GM19438 (cell line): ENCODE measurements around the gene PAAF1.

ENCODE experiments used
- ATAC-seq: cut with Tn5 transposase; IDR thresholded peaks from one replicate; pipeline ENCODE4 v1.9.1; 2021; ENCODE audit warnings: low read depth; ENCODE audit not compliant: unreplicated experiment

The PAAF1 gene

DNA sequence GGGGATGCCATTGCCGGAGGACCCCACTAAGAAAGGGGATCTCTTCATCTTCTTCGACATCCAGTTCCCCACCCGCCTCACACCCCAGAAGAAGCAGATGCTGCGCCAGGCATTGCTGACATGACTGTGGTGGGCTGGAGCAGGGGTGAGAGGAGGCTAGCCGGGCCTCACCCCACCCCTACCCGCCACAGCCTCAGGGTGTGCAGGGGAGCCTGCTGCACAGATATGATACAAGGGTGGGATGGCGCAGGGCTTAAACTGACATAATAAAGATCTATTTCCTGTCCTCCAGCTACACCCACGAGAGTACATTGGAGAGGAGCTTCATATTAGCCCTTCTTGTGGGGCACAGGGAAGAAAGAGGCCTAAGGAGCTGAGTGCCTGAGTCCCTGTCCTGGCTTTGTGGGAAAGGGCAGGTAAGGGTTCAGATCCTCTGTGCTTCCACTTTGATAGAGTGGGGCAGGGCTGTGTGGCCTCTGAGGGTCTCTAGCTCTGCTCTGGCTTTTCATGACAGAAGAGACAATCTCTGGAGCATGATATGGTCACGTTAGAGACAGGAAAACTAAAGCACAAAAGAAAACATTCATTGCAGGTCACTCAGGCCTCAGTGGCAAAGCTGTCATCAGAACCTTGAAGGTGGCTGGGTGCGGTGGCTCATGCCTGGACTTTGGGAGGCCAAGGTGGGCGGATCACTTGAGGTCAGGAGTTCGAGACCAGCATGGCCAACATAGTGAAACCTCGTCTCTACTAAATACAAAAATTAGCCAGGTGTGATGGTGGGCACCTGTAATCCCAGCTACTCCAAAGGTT, 93.4 kb downstream of the PAAF1 start:
- ATAC-seq = no peak

DNA sequence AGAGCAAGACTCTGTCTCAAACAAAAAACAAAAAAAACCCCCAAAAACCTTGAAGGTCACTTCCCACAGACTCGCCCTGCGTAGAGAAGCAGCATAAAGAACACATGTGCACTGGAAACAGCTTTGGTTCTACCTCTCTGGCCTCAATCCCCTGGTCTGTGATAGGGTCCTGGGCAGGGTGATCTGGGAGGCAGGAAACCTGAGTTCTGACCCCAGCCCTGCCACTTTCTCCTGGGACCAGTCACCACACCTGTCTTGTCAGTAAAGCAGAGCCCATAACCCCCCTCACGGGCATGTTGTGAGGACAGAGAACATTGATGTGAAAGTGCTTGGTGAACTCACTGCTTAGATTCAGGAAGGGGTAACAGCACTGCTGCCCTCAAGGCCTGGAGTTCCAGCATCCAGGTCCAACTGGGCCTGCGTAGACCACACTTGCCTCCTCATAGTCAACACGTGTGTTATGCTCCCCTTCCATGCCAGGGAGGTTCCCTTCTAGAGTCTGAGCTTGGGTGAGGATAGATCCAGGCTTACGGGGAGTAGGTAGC, 94.4 kb downstream of the PAAF1 start:
- no peak for ATAC-seq

DNA sequence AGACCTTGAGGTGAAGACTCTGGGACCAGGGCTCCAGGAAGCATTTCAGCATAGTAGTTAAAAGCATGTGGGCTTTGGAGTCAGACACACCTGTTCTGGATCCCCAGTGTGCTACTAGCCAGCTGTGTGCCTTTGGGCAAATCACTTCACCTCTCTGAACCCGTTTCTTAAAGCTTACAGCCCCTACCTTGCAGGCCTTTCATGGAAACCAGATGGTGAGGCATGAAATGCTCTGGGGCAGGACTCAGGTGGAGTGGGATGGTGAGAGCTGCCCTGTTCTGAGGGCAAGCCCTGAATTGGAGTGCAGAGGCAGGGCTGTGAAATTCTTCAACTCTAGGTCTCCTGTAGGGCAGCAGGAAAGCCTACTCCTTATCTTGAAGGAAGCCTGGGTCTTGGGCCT, 95.4 kb downstream of the PAAF1 start:
- no peak for ATAC-seq

DNA sequence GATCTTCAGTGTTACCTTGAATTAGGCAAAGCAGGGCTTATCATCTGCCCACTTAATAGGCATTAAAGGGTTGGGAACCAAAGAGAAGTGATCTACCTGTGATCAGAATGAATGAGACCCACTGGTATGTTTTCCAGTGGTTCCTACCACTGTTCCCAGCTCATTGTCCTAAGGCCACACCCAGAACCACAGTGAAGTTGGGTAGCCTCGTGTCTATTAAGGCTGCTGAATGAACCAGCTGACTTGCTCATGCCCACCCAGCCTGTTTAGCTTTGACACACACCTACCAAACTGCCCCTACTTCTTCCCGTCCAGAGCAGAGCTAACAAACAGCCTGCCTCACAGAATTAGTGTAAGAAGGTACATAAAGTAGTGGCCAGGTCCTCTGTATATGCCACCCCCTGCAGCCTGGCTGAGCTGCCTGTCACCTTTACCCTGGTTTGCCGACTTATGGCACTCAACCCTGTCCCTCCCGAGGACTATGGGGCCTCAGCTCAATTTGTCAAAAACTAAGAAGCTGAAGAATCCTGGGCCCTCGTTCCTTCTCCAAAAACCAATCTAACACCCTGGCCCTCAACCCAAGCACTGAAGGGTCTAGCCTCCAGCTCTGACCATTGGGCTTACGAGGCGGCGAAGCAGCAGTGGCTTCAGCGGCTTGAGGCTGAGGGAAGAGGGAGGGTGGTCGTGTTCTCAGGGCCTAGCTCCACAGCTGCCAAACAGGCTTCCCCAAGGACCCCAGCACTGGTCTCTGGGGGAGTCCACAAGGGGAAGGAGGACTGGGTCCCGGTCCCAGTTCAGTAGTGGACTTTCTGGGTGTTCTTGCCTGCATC, 96.0 kb downstream of the PAAF1 start:
- ATAC-seq = no peak

DNA sequence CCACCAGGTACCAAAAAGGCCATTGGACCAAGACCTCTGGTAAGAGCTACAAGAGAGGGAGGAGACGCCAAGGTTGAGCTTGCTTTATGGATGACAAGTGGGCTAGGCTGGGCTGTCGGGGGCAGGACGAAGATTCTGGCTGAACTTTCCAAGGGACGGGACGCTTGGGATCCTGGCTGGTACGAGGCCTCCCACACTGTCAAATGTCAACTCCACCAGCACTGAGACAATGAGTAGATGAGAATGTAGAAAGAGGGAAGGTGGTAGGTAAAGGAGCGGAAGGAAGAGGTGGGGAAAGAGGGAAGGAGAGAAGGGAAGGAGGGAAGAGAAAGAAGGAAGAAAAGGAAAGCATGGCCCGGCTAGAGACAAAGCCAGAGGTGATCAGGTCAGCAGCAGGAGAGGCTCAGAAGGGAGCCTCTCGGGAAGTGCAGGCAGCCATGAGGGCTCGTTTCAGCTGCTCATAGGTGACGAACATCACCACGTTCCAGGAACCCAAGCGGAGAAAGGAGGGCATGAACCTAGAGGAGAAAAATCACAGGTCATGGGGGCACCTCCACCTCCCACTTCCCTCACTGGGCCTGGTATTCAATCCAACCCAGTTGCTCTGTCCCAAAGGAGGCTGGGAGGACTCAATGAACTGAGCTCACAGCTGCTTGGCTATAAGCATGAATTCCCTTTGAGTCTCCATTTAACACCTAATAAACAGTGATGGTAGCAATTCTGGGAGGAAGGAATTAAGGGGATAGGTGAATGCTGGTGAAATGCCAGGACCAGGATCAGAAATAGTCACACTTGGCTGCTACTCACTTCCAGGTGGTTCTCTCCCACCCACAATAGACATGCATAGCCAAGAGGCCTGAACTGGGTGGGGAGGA, 98.0 kb downstream of the PAAF1 start:
- ATAC-seq = no peak

DNA sequence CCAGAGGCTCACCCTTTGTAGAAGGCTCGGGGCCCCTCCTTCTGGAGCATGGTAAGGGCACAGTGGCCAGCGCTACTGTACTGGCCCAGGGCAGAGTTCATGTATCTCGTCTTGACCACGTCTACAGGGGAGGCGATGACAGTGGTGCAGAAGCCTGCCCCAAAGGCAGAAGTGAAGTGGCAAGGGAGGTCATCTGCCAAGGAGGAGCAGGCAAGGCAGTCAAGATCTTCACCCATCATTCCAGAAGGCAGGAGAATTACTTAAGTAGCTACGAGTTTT, 98.6 kb downstream of the PAAF1 start:
- no peak for ATAC-seq

DNA sequence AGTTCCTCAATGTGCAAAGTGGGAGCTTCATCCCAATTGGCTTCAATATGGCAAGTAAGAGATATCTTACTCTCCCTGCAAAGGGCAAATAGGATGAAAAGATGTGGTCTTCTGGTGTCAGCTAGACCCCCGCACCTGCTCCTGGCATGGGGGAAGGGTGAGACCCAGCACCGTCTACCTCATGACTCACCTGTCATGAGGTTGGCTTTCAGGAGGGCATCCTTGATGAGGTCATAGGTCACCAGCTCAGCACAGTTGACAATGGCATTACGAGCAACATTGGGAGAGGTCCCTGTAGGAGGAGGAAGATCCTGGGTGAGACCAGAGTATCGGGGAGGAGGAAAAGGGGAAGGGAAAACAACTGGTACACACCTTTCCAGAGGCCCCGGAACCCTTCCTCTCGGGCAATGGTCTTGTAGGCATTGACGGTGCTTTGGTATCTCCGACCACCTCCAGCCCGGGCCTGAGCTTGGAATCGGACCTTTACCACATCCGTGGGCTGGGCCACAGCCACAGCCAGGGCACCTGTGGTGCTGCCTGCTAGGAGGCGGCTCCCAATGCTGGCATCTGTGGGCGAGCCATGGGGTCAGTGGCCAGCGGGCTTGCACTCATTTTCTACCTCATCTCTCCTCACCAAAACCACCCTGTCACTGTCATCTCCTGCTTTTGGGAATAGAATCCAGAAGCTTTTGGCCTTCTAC, 99.8 kb downstream of the PAAF1 start:
- ATAC-seq = no peak

DNA sequence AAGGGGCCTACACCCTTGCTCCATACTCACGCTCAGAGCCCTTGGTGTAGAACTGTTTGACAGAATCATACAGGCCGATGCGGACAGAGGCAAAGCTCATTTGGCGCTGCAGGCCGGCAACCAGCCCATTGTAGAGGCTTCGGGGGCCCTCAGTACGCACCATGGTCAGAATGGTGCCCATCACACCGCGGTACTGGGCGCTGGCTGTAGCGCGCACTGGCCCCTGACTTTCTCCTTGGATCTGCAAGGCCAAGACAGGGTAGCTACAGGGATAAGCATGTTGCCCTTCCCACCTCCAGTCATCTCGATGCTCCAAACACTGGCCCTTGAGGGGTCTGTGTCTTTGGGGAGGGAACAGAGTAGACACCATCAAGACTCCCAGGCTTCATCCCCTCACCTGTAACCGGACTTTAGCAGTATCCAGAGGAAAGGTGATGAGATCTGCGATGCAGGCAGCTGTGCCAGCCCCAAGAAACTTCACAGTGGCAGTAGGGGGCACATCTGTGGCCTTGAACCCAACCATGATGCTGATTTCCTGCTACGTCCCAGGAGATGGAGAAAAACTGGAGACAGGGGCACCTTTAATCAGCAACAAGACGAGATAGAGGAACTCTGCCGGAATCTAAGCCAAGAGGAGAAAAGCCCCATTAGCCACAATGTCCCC, 101.2 kb downstream of the PAAF1 start:
- no peak for ATAC-seq

DNA sequence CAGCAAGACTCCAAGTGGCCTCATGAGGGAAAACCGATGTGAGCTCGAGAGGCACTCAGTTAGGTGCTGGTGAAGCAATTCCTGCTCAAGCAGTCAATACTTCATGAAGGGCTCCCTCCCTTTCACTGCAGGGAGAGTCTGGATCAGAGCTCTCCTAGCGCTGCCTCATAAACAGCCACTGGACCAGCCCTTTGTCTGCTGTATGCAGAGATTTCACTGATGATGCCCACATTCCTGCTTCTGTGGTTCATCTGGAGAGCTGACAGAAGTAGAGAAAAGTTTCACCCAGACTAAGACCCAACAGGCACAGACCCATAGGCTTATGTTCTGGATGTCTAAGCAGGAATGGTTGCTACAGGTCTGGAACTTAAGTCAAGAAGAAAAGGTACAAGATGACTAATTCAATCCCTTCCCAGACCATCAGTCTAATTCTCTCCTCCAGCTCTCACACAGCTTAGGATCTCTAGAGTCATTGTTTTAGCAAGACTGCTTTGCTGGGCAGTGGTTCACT, 101.8 kb downstream of the PAAF1 start:
- no peak for ATAC-seq

DNA sequence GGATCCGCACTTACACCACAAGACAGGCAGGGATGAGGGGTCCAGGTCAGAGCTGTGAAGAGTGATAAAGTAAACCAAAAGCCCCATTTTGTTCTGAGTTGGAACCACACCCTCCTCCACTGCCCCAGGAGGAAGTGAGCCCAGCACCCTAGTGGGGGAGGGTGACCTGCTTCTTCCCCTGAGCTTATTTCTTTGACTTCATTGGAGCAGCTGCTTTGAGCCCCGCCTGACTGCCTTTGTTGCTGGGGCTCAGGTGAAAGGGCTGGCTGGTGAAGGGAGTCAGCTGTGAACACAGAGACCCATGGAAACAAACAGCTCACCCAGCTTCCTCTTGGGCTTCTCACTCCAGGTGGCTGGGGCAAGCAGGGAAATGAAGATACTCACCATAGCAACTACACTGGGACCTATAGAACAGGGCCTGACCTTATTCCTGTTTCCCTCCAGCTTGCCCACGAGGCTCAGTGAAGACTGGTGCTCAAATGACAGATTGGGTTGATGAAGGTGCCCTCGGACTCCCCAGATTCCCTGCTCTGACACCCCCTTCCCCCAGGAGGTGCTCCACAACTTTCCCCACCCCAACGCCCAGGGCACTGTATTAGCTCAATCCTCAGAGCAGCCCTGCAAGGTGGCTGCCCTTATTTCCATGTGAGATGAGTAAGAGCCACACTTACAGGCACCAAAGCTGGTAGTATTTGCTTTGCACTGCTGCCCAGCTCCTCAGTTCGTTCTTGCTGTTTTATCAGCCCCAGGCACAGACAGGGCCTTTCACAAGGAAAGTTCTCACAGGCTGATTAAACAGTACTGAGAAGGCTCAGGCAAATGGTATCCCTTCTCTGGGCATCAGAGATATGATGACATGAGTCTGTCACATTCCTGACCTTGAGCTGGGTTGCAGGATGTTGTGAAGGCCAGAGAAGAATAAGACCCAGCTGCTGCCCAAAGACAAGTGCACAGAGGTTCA, 103.5 kb downstream of the PAAF1 start:
- ATAC-seq = peak; percentile 44
